LNCAP (cell line): ENCODE measurements around the gene KCNQ2.

Experiments used
- CTCF ChIP-seq: fragments of 450-650 bp; IDR thresholded peaks from 2 replicates; pipeline ENCODE4 v1.5.1; 2017; ENCODE audit warnings: mild to moderate bottlenecking

KCNQ2 gene

GRCh38 chr20:63411151-63411897, 61.1 kb downstream of the KCNQ2 start:
- TF ChIP-seq CTCF, result no peak

- no peak for TF ChIP-seq CTCF
Measured at GRCh38 chr20:63409834-63410435, 62.5 kb downstream of the KCNQ2 start.

- no peak for TF ChIP-seq CTCF
Measured at GRCh38 chr20:63409066-63409833, 63.2 kb downstream of the KCNQ2 start.

GRCh38 chr20:63408684-63409046, 63.8 kb downstream of the KCNQ2 start:
- TF ChIP-seq CTCF, result no peak

GRCh38 chr20:63407928-63408683, 64.3 kb downstream of the KCNQ2 start:
- TF ChIP-seq CTCF, result no peak

- no peak for TF ChIP-seq CTCF
Measured at GRCh38 chr20:63406617-63407245, 65.7 kb downstream of the KCNQ2 start.

GRCh38 chr20:63406011-63406410, 66.4 kb downstream of the KCNQ2 start:
- no peak for TF ChIP-seq CTCF
